Measurements from ENCODE around the gene HSPA12A. TPM values are rescaled to one million over a fixed set of nuclear protein-coding genes. Genes with fewer than 3 reads are reported as not detected.
A peak's percentile ranks its signal among the peaks of the same experiment; 100 is the strongest.

HSPA12A gene
- total and polyA plus RNA-seq, 7 donors = 1.4 to 17.4 (median 12.3) TPM

DNA sequence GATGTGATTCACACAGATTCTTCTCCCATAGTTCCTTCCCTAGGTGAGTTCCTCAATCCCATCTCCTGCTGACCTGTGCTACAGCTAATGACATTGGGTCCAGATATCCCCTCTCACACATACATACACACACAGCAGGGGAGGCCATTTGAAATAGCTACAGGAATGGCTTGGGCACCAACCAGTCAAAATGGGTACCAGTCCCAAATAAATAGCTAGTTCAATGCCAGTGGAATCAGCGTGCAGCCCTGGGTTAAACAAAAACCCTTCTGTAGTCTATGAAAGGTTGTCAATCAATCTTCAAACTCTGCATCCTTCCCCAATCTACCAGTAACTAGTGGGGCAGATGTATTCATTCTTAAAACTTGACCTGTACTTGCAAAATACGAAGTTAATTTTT lies 112.3 kb downstream of the HSPA12A start:
- WGBS, 2 donors = 89 to 94% methylated on average over 2 of the region's 2 CpGs
- H3K27me3 ChIP-seq = peaks cover 0 to 20% (median 17%) of the 10 kb centered on the region in 3 donors

GRCh38 chr10:116629340-116629739 lies 113.0 kb downstream of the HSPA12A start:
- no peaks in the 10 kb centered on the region for H3K9me3 ChIP-seq

More for the DNA sequence above, 112.3 kb downstream of the HSPA12A start:
- DNase-seq = no peak
- intact Hi-C loops (cut with DNase I) = no loop called here
- Histone ChIP-seq H3K36me3 (no peaks in the 10 kb centered on the region), H3K4me1 (peaks cover 0 to 8% (median 4%) of the 10 kb centered on the region in 4 donors), H3K4me3 (no peak overlapping the region), H3K27ac (no peak overlapping the region), H3K9me3 (no peaks in the 10 kb centered on the region)
- TF ChIP-seq POLR2A (IDR thresholded peaks at IDR 0.05) (no peak), POLR2AphosphoS5 (IDR thresholded peaks at IDR 0.05) (no peak), EP300 (IDR thresholded peaks at IDR 0.05) (no peak), CTCF (IDR thresholded peaks at IDR 0.05) (no peak)

DNA sequence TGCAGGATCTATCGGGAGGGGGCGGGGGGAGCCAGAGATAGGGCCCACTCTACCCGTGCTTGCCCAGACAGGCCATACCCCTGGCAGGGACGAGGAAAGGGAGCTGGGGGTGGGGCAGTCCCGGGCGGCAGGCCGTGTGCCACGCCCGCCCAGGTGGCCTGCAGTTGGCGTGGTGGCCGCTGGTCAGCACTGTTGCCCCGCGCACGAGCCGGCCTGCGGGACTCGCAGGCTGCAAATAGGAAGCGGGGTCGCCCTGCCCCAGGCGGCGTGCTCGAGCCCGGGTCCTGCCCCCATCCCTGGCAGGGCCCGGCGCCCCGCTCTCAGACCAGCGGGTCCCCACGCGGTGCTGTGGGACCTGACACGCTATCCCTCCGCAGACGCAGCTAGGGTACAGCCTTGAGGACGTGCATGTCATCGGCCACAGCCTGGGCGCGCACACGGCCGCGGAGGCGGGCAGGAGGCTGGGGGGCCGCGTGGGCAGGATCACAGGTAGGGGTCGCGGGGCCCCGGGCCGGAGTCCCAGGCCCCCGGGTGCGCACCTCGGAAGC lies 114.9 kb downstream of the HSPA12A start:
- Histone ChIP-seq H3K4me3 (peak overlapping the region in 3 of 4 donors; percentile 15 to 30 (median 23)), H3K4me1 (peaks cover 0 to 8% (median 4%) of the 10 kb centered on the region in 4 donors), H3K9me3 (no peaks in the 10 kb centered on the region), H3K27me3 (peaks cover 0 to 25% (median 17%) of the 10 kb centered on the region in 3 donors), H3K36me3 (no peaks in the 10 kb centered on the region), H3K27ac (no peak overlapping the region)
- intact Hi-C loops (cut with DNase I) = loop anchor here (5.0 kb wide), 1 partner anchor 160 kb away; no protein-coding TSS in a partner anchor
- DNase-seq = no peak
- WGBS, 2 donors = 3 to 5% methylated on average over 49 of the region's 49 CpGs
- TF ChIP-seq POLR2AphosphoS5 (IDR thresholded peaks at IDR 0.05) (no peak), CTCF (IDR thresholded peaks at IDR 0.05) (peak in 3 of 4 experiments; percentile 20 to 50 (median 30))

More at GRCh38 chr10:116629340-116629739, 113.0 kb downstream of the HSPA12A start:
- Histone ChIP-seq H3K27me3 (peaks cover 0 to 25% (median 17%) of the 10 kb centered on the region in 3 donors), H3K4me3 (no peak overlapping the region), H3K4me1 (peaks cover 0 to 8% (median 4%) of the 10 kb centered on the region in 4 donors), H3K27ac (no peak overlapping the region), H3K36me3 (no peaks in the 10 kb centered on the region)
- intact Hi-C loops (cut with DNase I) = loop anchor here (5.0 kb wide), 1 partner anchor 158 kb away; no protein-coding TSS in a partner anchor
- DNase-seq = no peak
- 86 to 93% methylated on average over 4 of the region's 4 CpGs for WGBS, 2 donors
- TF ChIP-seq EP300 (IDR thresholded peaks at IDR 0.05) = no peak
- no peak for TF ChIP-seq POLR2A (IDR thresholded peaks at IDR 0.05)
- no peak for TF ChIP-seq CTCF (IDR thresholded peaks at IDR 0.05)
- no peak for TF ChIP-seq POLR2AphosphoS5 (IDR thresholded peaks at IDR 0.05)

GRCh38 chr10:116626815-116627214 lies 115.6 kb downstream of the HSPA12A start:
- Histone ChIP-seq H3K36me3 (no peaks in the 10 kb centered on the region), H3K9me3 (no peaks in the 10 kb centered on the region), H3K4me1 (peaks cover 0 to 8% (median 4%) of the 10 kb centered on the region in 4 donors), H3K27me3 (peaks cover 0 to 25% (median 17%) of the 10 kb centered on the region in 3 donors), H3K4me3 (no peak overlapping the region), H3K27ac (no peak overlapping the region)
- intact Hi-C loops (cut with DNase I) = loop anchor here (5.0 kb wide), 1 partner anchor 160 kb away; no protein-coding TSS in a partner anchor
- TF ChIP-seq POLR2AphosphoS5 (IDR thresholded peaks at IDR 0.05) (no peak), EP300 (IDR thresholded peaks at IDR 0.05) (no peak), POLR2A (IDR thresholded peaks at IDR 0.05) (no peak), CTCF (IDR thresholded peaks at IDR 0.05) (no peak)
- 57 to 70% methylated on average over 9 of the region's 9 CpGs for WGBS, 2 donors
- no peak for DNase-seq

Measured in sigmoid colon (tissue), 7 donors.